Sigmoid colon (tissue), 4 donors: Measurements from ENCODE around the gene ZNF3.

Experiments used
- POLR2A ChIP-seq, 2 donors: fragments of 450-650 bp; IDR thresholded peaks; one replicate each; pipeline ENCODE4 v1.6.1; 2016; ENCODE audit warnings: antibody characterized with exemption in 2 of 2, mild to moderate bottlenecking in 2 of 2, moderate library complexity in 2 of 2
- POLR2AphosphoS5 ChIP-seq, 4 donors: sonication (generic); formaldehyde crosslinking; IDR thresholded peaks; one replicate each; pipeline ENCODE4 v1.6.1; 2017; ENCODE audit warnings: antibody characterized with exemption in 4 of 4

DNA sequence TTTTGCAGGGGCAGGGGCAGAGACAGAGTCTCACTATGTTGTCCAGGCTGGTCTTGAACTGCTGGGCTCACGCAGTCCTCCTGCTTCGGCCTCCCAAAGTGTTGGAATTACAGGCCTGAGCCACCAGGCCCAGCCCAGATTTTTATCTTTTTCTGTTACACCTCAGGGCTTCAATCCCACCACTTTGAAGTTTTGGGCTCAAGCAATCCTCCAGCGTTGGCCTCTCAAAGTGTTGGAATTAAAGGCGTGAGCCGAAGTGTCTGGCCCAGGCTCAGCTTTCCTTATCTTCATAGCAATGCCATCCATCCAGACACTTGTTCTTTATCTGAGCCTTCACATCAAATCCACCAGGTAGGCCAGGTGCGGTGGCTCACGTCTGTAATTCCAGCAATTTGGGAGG lies 33.5 kb upstream of the ZNF3 start:
- no peak for TF ChIP-seq POLR2AphosphoS5 (IDR thresholded peaks at IDR 0.05)
- no peak for TF ChIP-seq POLR2A (IDR thresholded peaks at IDR 0.05)
